Keratinocyte (primary cell): ENCODE data around the gene CHD3. TPM values are rescaled to one million over a fixed set of nuclear protein-coding genes. Genes with fewer than 3 reads are reported as not detected.

ENCODE experiments used
- DNase-seq: peaks from one replicate; pipeline ENCODE4 v3.0.0-alpha.2; 2011; ENCODE audit warnings: low read depth, missing footprints, low spot score
- FAIRE-seq: peaks from 2 replicates; lab custom pipeline; 2011; peaks lifted over from hg19 to GRCh38; lab: Jason Lieb, UNC
- H2AFZ ChIP-seq: 2 replicates; pipeline ENCODE4 v1.6.0; 2012; ENCODE audit warnings: low read length, control low read depth, inconsistent platforms; ENCODE audit not compliant: control insufficient read depth
- H3K27ac ChIP-seq: 2 replicates; pipeline ENCODE4 v1.5.1; 2011; ENCODE audit warnings: low read length; ENCODE audit not compliant: control insufficient read depth, insufficient read depth
- H3K27me3 ChIP-seq: 3 replicates; pipeline ENCODE4 v1.6.0; 2011; ENCODE audit warnings: low read length; ENCODE audit not compliant: control insufficient read depth, insufficient read depth; ENCODE audit errors: extremely low read depth
- H3K36me3 ChIP-seq, 2 experiments: 2 replicates in 1 of 2; 3 replicates in 1 of 2; pipeline ENCODE4 v1.5.1; 2011; ENCODE audit warnings: low read length in 2 of 2, mild to moderate bottlenecking in 1 of 2; ENCODE audit not compliant: control insufficient read depth in 2 of 2, insufficient read depth in 2 of 2; ENCODE audit errors: extremely low read depth in 1 of 2
- H3K4me1 ChIP-seq: 3 replicates; pipeline ENCODE4 v1.5.1; 2011; ENCODE audit warnings: low read length; ENCODE audit not compliant: control insufficient read depth, insufficient read depth; ENCODE audit errors: extremely low read depth
- H3K4me2 ChIP-seq: 3 replicates; pipeline ENCODE4 v1.6.0; 2011; ENCODE audit warnings: low read depth, low read length; ENCODE audit not compliant: control insufficient read depth, insufficient read depth; ENCODE audit errors: extremely low read depth
- H3K4me3 ChIP-seq, 3 experiments: fragments of 200-600 bp in 1 of 3; sonication (generic) in 1 of 3; 2 replicates in 2 of 3; 3 replicates in 1 of 3; pipeline ENCODE4 v1.5.1; 2011 to 2016; ENCODE audit warnings: low read length in 3 of 3, mild to moderate bottlenecking in 3 of 3, control low read depth in 2 of 3, inconsistent platforms in 1 of 3, low read depth in 1 of 3, mixed read lengths in 1 of 3, mixed run types in 1 of 3, moderate library complexity in 1 of 3; ENCODE audit not compliant: control insufficient read depth in 2 of 3, insufficient read depth in 2 of 3; ENCODE audit errors: extremely low read depth in 1 of 3
- H3K79me2 ChIP-seq: 2 replicates; pipeline ENCODE4 v1.6.0; 2012; ENCODE audit warnings: low read length; ENCODE audit not compliant: control insufficient read depth, insufficient read depth
- H3K9ac ChIP-seq: 3 replicates; pipeline ENCODE4 v1.6.0; 2011; ENCODE audit warnings: low read length; ENCODE audit not compliant: control insufficient read depth, insufficient read depth; ENCODE audit errors: extremely low read depth
- H3K9me1 ChIP-seq: 3 replicates; pipeline ENCODE4 v1.6.0; 2011; ENCODE audit warnings: low read length; ENCODE audit not compliant: control insufficient read depth, insufficient read depth; ENCODE audit errors: extremely low read depth
- H3K9me3 ChIP-seq: 2 replicates; pipeline ENCODE4 v1.5.1; 2012; ENCODE audit warnings: low read depth, low read length; ENCODE audit not compliant: control insufficient read depth
- H4K20me1 ChIP-seq: 3 replicates; pipeline ENCODE4 v1.6.0; 2011; ENCODE audit warnings: low read length; ENCODE audit not compliant: control insufficient read depth, insufficient read depth; ENCODE audit errors: extremely low read depth
- EZH2 ChIP-seq: IDR thresholded peaks from one replicate; pipeline ENCODE4 v1.6.1; 2012; ENCODE audit warnings: inconsistent platforms, mild to moderate bottlenecking, low read length, moderate library complexity
- dilution Hi-C: fragments of 300-500 bp; cut with MboI; formaldehyde crosslinking; loops from one replicate; pipeline ENCODE4 v1.7.0; 2020; ENCODE audit warnings: low sequenced_read_pairs; ENCODE audit not compliant: extremely low pct_ligation_motif_present
- polyA plus RNA-seq, 5 experiments: library from polyadenylated mRNA; depleted of rRNA in 3 of 5; stranded (reverse) in 3 of 5; stranded (forward) in 1 of 5; unstranded in 1 of 5; fragments of >200 nt; gene quantifications; 1 replicate in 1 of 5; 2 replicates in 3 of 5; 3 replicates in 1 of 5; pipeline versions ENCODE4 v1.2.1 to v1.2.3, GENCODE V29; 2011 to 2012; ENCODE audit warnings: missing spikeins in 2 of 5, low read depth in 1 of 5, low replicate concordance in 1 of 5
- TF ChIP-seq, protein P1 (sequence below), 3 experiments: IDR thresholded peaks in 1 of 3; conservative IDR thresholded peaks in 1 of 3; optimal IDR thresholded peaks in 1 of 3; 2 replicates in 2 of 3; 3 replicates in 1 of 3; pipeline versions ENCODE3 to v1.5.1; 2011; ENCODE audit warnings: low read length in 3 of 3, mild to moderate bottlenecking in 3 of 3, moderate library complexity in 2 of 3, control low read depth in 1 of 3, inconsistent platforms in 1 of 3; ENCODE audit not compliant: insufficient read depth in 2 of 3; ENCODE audit errors: extremely low read depth in 1 of 3

Gene CHD3
- polyA plus RNA-seq, 1 donor (not counting 4 experiments of a cell fraction or from before 2014, with no cell fraction given) = 30.1 TPM

DNA sequence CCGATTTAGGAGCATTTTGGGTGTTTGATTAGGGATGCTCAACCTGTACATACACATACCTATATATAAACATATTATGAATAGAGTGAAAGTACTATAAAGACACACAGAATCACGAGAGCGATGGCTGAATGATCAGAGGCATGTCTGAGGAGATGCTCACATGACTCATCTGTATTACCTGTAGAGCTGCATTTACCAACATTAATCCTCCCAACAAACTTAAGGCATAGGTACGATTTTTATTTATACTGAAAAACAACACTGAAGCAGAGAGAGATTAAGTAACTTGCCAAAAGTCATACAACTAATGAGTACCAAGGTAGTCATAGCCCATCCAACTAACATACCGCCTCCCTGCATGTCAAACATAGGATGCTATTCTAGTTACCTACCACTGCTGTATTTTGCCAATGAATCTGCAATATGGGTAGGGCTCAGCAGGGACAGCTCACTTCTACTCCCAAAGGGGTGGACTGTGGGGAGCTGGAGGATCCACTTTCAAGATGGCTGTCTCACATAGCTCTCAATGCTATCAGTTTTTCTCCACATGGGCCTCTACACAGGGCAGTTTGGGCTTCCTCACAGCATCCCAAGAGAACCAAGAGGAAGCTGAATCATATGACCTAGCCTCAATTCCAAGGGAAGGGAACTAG lies 23.5 kb upstream of the CHD3 start:
- DNase-seq (no peak), FAIRE-seq (no peak)
- H3K9ac ChIP-seq = no peak overlapping the region
- H3K4me1 ChIP-seq = peaks cover 21% of the 10 kb centered on the region
- no peaks in the 10 kb centered on the region for H3K27me3 ChIP-seq
- H3K9me3 ChIP-seq = no peaks in the 10 kb centered on the region
- no peaks in the 10 kb centered on the region for H4K20me1 ChIP-seq
- dilution Hi-C loops = no loop called here
- H3K27ac ChIP-seq = no peak overlapping the region
- H3K4me3 ChIP-seq = no peak overlapping the region
- no peaks in the 10 kb centered on the region for H3K79me2 ChIP-seq
- peaks cover 0 to 6% of the 10 kb centered on the region in 2 experiments for H3K36me3 ChIP-seq
- no peak overlapping the region for H3K4me2 ChIP-seq
- H2AFZ ChIP-seq = no peak overlapping the region
- no peaks in the 10 kb centered on the region for H3K9me1 ChIP-seq
- TF ChIP-seq, protein P1, sequence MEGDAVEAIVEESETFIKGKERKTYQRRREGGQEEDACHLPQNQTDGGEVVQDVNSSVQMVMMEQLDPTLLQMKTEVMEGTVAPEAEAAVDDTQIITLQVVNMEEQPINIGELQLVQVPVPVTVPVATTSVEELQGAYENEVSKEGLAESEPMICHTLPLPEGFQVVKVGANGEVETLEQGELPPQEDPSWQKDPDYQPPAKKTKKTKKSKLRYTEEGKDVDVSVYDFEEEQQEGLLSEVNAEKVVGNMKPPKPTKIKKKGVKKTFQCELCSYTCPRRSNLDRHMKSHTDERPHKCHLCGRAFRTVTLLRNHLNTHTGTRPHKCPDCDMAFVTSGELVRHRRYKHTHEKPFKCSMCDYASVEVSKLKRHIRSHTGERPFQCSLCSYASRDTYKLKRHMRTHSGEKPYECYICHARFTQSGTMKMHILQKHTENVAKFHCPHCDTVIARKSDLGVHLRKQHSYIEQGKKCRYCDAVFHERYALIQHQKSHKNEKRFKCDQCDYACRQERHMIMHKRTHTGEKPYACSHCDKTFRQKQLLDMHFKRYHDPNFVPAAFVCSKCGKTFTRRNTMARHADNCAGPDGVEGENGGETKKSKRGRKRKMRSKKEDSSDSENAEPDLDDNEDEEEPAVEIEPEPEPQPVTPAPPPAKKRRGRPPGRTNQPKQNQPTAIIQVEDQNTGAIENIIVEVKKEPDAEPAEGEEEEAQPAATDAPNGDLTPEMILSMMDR (optimal IDR thresholded peaks at IDR 0.05 in 1 of 3, IDR thresholded peaks at IDR 0.05 in 1 of 3, conservative IDR thresholded peaks at IDR 0.05 in 1 of 3; ENCODE audit: extremely low read depth in 1 of 3, insufficient read depth in 2 of 3, low read length in 3 of 3) = no peak
- TF ChIP-seq EZH2 = no peak

DNA sequence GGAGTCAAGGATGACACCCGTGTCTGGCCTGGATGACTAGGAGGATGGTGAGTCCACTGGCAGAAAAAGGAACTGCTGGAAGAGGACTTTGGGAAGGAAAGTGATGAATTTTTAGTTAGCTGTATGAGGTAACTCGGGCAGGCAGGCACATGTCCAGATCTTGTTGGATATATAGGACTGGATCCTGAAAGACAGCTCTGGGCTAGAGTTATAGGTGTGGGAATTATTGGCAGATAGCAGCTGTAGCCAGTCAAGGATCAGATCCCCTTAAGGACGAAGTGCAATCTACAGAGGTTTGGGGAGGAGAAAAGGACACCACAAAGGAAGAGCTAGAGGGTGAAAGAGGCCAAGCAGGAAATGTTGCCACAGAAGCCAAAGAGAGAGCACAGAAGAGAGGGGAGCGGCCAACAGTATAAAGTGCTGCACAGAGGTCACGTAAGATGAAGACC lies 20.7 kb upstream of the CHD3 start:
- Histone ChIP-seq H3K9ac (no peak overlapping the region), H4K20me1 (no peaks in the 10 kb centered on the region), H3K4me2 (peak overlapping the region; percentile 57), H3K36me3 (no peaks in the 10 kb centered on the region), H3K9me3 (no peaks in the 10 kb centered on the region), H3K79me2 (no peaks in the 10 kb centered on the region), H3K9me1 (no peaks in the 10 kb centered on the region), H3K4me1 (peaks cover 19% of the 10 kb centered on the region), H3K27ac (peak overlapping the region; percentile 22), H3K4me3 (no peak overlapping the region), H3K27me3 (no peaks in the 10 kb centered on the region), H2AFZ (peak overlapping the region; percentile 11)
- dilution Hi-C loops = no loop called here
- TF ChIP-seq, protein P1 (optimal IDR thresholded peaks at IDR 0.05 in 1 of 3, IDR thresholded peaks at IDR 0.05 in 1 of 3, conservative IDR thresholded peaks at IDR 0.05 in 1 of 3; ENCODE audit: extremely low read depth in 1 of 3, insufficient read depth in 2 of 3, low read length in 3 of 3) = peak in 1 of 3 experiments; percentile 29
- no peak for TF ChIP-seq EZH2
- DNase-seq = no peak
- peak; percentile 97 for FAIRE-seq
